ENCODE measurements around the gene SCPEP1.

The SCPEP1 gene

DNA sequence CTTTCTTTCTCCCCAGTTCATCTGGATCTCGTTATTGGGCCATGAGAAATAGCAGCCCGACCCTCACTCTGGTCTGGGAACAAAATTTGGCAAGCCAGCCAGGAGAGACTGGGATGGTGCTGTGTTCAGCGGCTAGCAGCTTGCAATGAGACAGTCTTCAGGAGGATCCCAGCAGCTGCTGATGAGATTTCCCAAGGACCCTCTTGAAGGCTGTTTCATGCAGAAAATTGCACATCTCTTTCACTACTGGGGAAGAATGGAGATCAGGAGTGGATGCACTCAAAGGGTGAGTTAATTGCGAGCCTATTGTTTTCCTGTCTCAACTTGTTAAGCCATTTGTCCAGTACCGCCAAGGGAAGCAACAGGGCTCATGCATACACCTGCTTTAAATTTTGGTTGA lies 11.6 kb upstream of the SCPEP1 start:
- TF ChIP-seq CTCF (IDR thresholded peaks at IDR 0.05; ENCODE audit: low read depth, low read length): no peak
- no peak overlapping the region for H3K4me3 ChIP-seq (ENCODE audit: low read depth, low read length)

GRCh38 chr17:56970974-56971373 lies 7.0 kb upstream of the SCPEP1 start:
- no peak for TF ChIP-seq CTCF (IDR thresholded peaks at IDR 0.05; ENCODE audit: low read depth, low read length)

DNA sequence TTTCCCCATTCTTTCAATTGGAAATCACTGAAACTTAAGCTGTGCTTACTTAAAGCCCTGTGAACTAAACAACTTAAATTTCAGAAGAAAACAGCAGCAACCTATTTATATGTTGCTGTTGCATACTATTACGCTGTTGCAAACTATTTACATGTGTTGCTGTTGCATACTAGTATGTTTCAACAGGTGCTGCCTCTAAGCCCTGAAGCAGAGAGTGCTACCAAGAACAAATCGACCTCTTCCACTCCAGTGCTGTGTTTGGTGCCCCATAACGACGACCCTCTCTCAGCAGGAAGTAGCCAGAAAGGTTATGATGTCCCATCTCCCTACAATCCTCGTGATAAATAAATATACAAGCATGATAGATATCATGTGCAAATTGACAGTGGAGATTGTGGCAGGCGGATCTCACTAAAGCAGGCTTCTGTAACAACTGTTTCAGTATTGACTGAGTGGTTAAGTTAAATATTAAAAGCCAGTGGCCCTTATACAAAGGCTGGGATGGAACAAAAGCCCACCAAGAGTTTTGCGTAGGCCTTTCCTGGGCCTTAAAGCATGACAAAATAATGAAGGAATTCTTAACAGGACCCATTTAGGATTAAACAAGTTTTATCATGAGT lies 5.7 kb upstream of the SCPEP1 start:
- H3K4me3 ChIP-seq (ENCODE audit: low read depth, low read length): no peak overlapping the region
- no peak for TF ChIP-seq CTCF (IDR thresholded peaks at IDR 0.05; ENCODE audit: low read depth, low read length)

More at GRCh38 chr17:56970974-56971373, 7.0 kb upstream of the SCPEP1 start:
- H3K4me3 ChIP-seq (ENCODE audit: low read depth, low read length): no peak overlapping the region

GRCh38 chr17:56973520-56973919 lies 4.4 kb upstream of the SCPEP1 start:
- TF ChIP-seq CTCF (IDR thresholded peaks at IDR 0.05; ENCODE audit: low read depth, low read length): no peak
- no peak overlapping the region for H3K4me3 ChIP-seq (ENCODE audit: low read depth, low read length)

DNA sequence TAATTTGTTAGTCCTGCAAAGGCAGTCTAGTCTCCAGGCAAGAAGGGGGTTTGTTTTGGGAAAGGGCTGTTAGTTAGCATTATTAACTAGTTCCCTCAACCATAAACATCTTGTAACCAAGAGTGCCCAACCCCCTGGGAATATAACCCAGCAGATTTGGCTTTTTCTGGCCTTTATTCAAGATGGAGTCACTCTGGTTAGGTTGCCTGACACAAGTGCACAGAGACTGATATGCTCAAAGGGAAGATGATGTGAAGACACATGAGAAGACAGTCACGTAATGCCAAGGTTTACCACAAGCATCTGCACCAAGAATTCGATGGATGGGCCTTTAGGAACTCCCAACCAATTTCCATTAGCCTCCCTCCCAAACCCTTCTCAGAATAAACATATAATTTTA lies 3.9 kb upstream of the SCPEP1 start:
- H3K4me3 ChIP-seq (ENCODE audit: low read depth, low read length): no peak overlapping the region
- no peak for TF ChIP-seq CTCF (IDR thresholded peaks at IDR 0.05; ENCODE audit: low read depth, low read length)

DNA sequence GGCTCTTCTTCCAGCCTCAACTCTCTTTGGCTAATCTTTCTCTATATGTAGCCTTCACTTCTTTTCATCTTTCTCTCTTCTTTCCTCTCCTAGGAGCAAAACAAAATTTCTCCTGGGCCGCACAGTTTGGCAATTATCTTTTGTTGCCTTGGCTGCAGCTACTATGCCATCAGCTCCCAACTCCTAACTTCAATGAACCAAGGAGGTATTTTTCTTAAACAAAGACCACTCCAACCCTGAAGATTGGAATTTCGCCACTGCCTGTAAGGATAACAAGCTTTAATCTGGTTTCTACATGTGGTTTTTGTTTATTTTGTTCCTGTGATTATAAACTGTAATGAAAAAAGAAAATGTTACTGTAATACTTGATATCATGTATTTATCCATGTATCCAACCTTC lies 2.3 kb upstream of the SCPEP1 start:
- no peak overlapping the region for H3K4me3 ChIP-seq (ENCODE audit: low read depth, low read length)
- no peak for TF ChIP-seq CTCF (IDR thresholded peaks at IDR 0.05; ENCODE audit: low read depth, low read length)

DNA sequence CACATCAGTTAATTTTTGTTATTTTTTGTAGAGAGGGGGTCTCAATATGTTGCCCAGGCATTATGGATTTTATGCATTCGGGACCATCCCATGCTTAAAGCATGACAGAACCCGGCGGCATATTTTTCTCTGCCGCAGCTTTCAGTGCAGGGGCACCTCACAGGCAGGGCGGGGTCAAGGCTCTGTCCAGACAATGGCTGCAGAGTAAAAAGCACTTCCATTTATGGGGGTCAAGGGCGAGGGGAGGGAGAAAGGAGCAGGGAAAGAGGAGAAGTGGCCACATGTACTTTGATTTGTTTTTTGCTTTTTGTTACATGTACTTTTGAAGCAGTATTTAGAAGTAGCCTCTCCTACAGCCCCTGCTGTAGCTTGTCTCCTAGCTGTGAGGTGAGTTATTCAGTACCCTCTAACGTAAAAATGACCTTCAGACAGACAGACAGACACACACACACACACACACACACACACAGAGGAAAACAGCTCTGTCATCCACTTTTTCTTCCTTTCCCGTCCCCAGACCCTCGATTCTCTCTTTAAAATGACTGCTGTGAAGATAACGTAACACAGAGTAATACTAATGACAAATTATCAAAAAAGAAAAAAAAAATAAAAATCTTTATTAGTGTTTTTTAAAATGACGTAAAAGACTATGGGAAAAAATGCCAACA lies 856 bp upstream of the SCPEP1 start:
- TF ChIP-seq CTCF (IDR thresholded peaks at IDR 0.05; ENCODE audit: low read depth, low read length): no peak
- H3K4me3 ChIP-seq (ENCODE audit: low read depth, low read length): peak overlapping the region; percentile 74

All from WI38 (cell line).